ENCODE data around the gene TBC1D8. TPM values are rescaled to one million over a fixed set of nuclear protein-coding genes. Genes with fewer than 3 reads are reported as not detected.

The TBC1D8 gene
- total and polyA plus RNA-seq, 9 of the 15 experiments (the other 6 are each of a cell fraction or from before 2014, with no cell fraction given), result 0.36 to 1.3 (median 0.82) TPM

- Histone ChIP-seq H3K27ac (ENCODE audit: extremely low read depth, low read depth, low read length) (no peak overlapping the region), H3K36me3 (ENCODE audit: control insufficient read depth, insufficient read depth, low read length) (no peaks in the 10 kb centered on the region)
- in situ Hi-C loops (cut with MboI), result no loop called here
Observed at GRCh38 chr2:101080211-101081068, 70.7 kb downstream of the TBC1D8 start.

GRCh38 chr2:101076581-101076980 is 74.6 kb downstream of the TBC1D8 start:
- TF ChIP-seq ZNF780A (CRISPR knock-in tag; IDR thresholded peaks at IDR 0.05) (no peak), LARP7 (IDR thresholded peaks at IDR 0.05) (no peak), TFAP4 (CRISPR knock-in tag; IDR thresholded peaks at IDR 0.05; ENCODE audit: borderline replicate concordance) (no peak), MED1 (CRISPR knock-in tag; IDR thresholded peaks at IDR 0.05; ENCODE audit: borderline replicate concordance) (no peak), NFXL1 (CRISPR knock-in tag; IDR thresholded peaks at IDR 0.05) (no peak), ZKSCAN8 (CRISPR knock-in tag; IDR thresholded peaks at IDR 0.05) (no peak), XRCC3 (IDR thresholded peaks at IDR 0.05) (no peak), ZNF217 (CRISPR knock-in tag; IDR thresholded peaks at IDR 0.05) (no peak), ELF4 (CRISPR knock-in tag; IDR thresholded peaks at IDR 0.05) (no peak), POLR2H (tag; IDR thresholded peaks at IDR 0.05; ENCODE audit: low read depth) (no peak), KHSRP (IDR thresholded peaks at IDR 0.05) (no peak), DEAF1 (CRISPR knock-in tag; IDR thresholded peaks at IDR 0.05) (no peak)
- Histone ChIP-seq H3K27me3 (ENCODE audit: control insufficient read depth in 2 of 2, insufficient read depth in 2 of 2, low read length in 2 of 2) (peaks cover 22 to 39% of the 10 kb centered on the region in 2 experiments; a peak in 4 of 5 replicates), H2AFZ (ENCODE audit: low read depth, low read length) (no peak overlapping the region), H3K27ac (ENCODE audit: extremely low read depth, low read depth, low read length) (no peak overlapping the region), H3K9me3 (replicated peaks; ENCODE audit: control insufficient read depth, insufficient read depth, low read depth, low read length) (no peaks in the 10 kb centered on the region), H3K79me2 (ENCODE audit: control insufficient read depth, insufficient read depth, low read length) (no peaks in the 10 kb centered on the region), H3K4me2 (ENCODE audit: insufficient read depth, low read length) (no peak overlapping the region), H3K4me1 (replicated peaks in 1 of 2; ENCODE audit: control insufficient read depth in 2 of 2, insufficient read depth in 2 of 2, low read length in 2 of 2) (no peaks in the 10 kb centered on the region), H3K9ac (ENCODE audit: insufficient read depth in 1 of 2, low read depth in 2 of 2, low read length in 2 of 2) (no peak overlapping the region), H3K9me1 (ENCODE audit: control insufficient read depth, insufficient read depth, low read length) (no peaks in the 10 kb centered on the region), H3K4me3 (no peak overlapping the region), H3K36me3 (ENCODE audit: control insufficient read depth, insufficient read depth, low read length) (no peaks in the 10 kb centered on the region), H4K20me1 (replicated peaks; ENCODE audit: control insufficient read depth, insufficient read depth, low read length) (no peaks in the 10 kb centered on the region; the same call in 1 of the 2 replicates)
- no peak for ATAC-seq
- no peak for DNase-seq (ENCODE audit: extremely low read depth in 1 of 4, low spot score in 3 of 4)
- in situ Hi-C loops (cut with MboI), result no loop called here
- POLR2A ChIA-PET, result no interaction called here
- 5% methylated on average over 2 of the region's 2 CpGs for WGBS (ENCODE audit: insufficient coverage, low coverage, missing lambda C conversion rate)
- BruUV-seq (replicated peaks), result no TSS peak
- CTCF ChIA-PET (ENCODE audit: low intra/inter-chr PET ratio), result no interaction called here
- intact Hi-C loops (cut with micrococcal nuclease), result no loop called here
- no peak for FAIRE-seq

More at GRCh38 chr2:101080211-101081068, 70.7 kb downstream of the TBC1D8 start:
- ChIA-PET POLR2A (interaction anchor here (0.6 kb wide), 1 partner anchor 15 kb away, joined by 4 read pairs; no protein-coding TSS in a partner anchor), CTCF (ENCODE audit: low intra/inter-chr PET ratio) (no interaction called here)
- no peak overlapping the region for H2AFZ ChIP-seq (ENCODE audit: low read depth, low read length)
- DNase-seq (ENCODE audit: extremely low read depth in 1 of 4, low spot score in 3 of 4), result no peak
- no peak for ATAC-seq
- no peaks in the 10 kb centered on the region; the same call in 1 of the 2 replicates for H4K20me1 ChIP-seq (replicated peaks; ENCODE audit: control insufficient read depth, insufficient read depth, low read length)
- no peak overlapping the region for H3K4me3 ChIP-seq
- TF ChIP-seq PML (IDR thresholded peaks at IDR 0.05; ENCODE audit: low read length) (no peak), ZFP30 (CRISPR knock-in tag; IDR thresholded peaks at IDR 0.05; ENCODE audit: borderline replicate concordance) (no peak), ZNF121 (CRISPR knock-in tag; conservative IDR thresholded peaks at IDR 0.05) (peak; percentile 61), XRCC4 (IDR thresholded peaks at IDR 0.05; ENCODE audit: extremely low read depth, insufficient read depth, insufficient read length) (no peak), KAT8 (IDR thresholded peaks at IDR 0.05; ENCODE audit: low read depth) (no peak), RNF2 (IDR thresholded peaks at IDR 0.05) (no peak)
- H3K9me1 ChIP-seq (ENCODE audit: control insufficient read depth, insufficient read depth, low read length), result no peaks in the 10 kb centered on the region
- 2% methylated on average over 14 of the region's 14 CpGs for WGBS (ENCODE audit: insufficient coverage, low coverage, missing lambda C conversion rate)
- no peaks in the 10 kb centered on the region for H3K9me3 ChIP-seq (replicated peaks; ENCODE audit: control insufficient read depth, insufficient read depth, low read depth, low read length)
- FAIRE-seq, result no peak
- H3K9ac ChIP-seq (ENCODE audit: insufficient read depth in 1 of 2, low read depth in 2 of 2, low read length in 2 of 2), result no peak overlapping the region
- intact Hi-C loops (cut with micrococcal nuclease), result no loop called here
- H3K4me2 ChIP-seq (ENCODE audit: insufficient read depth, low read length), result no peak overlapping the region
- no TSS peak for BruUV-seq (replicated peaks)
- H3K79me2 ChIP-seq (ENCODE audit: control insufficient read depth, insufficient read depth, low read length), result no peaks in the 10 kb centered on the region
- peaks cover 24 to 52% of the 10 kb centered on the region in 2 experiments; a peak in 4 of 5 replicates for H3K27me3 ChIP-seq (ENCODE audit: control insufficient read depth in 2 of 2, insufficient read depth in 2 of 2, low read length in 2 of 2)
- H3K4me1 ChIP-seq (replicated peaks in 1 of 2; ENCODE audit: control insufficient read depth in 2 of 2, insufficient read depth in 2 of 2, low read length in 2 of 2), result no peaks in the 10 kb centered on the region

Measured in K562 (cell line).